HepG2 (cell line): ENCODE data around the gene B3GNT9. TPM values are rescaled to one million over a fixed set of nuclear protein-coding genes. Genes with fewer than 3 reads are reported as not detected.

Experiments
- ATAC-seq: fragments of 200-7000 bp; cut with Tn5 transposase; 3 replicates; pipeline ENCODE4 v1.9.1; 2020; ENCODE audit warnings: mild to moderate bottlenecking, moderate library complexity
- BruUV-seq: library from RNA; stranded (reverse); fragments of 400-500 nt; replicated peaks from 2 replicates; lab custom pipeline; 2021; lab: Mats Ljungman, UMichigan
- CTCF ChIA-PET: fragments of 300-600 bp; formaldehyde crosslinking; extraction: SDS; loops from one replicate; lab custom pipeline; 2021; ENCODE audit warnings: low total read pairs, inconsistent platforms, low intra/inter-chr PET ratio; lab: Yijun Ruan, JAX
- POLR2A ChIA-PET: fragments of 350-600 bp; sonication (Branson Sonifier 250); formaldehyde crosslinking; loops from one replicate; lab custom pipeline; 2020; ENCODE audit warnings: antibody characterized with exemption, inconsistent platforms; lab: Yijun Ruan, JAX
- DNase-seq: peaks from one replicate; pipeline ENCODE4 v3.0.0-alpha.2; 2015; ENCODE audit warnings: low spot score
- FAIRE-seq: peaks from 3 replicates; lab custom pipeline; 2011; peaks lifted over from hg19 to GRCh38; lab: Jason Lieb, UNC
- H2AFZ ChIP-seq: one replicate; pipeline ENCODE4 v1.6.1; 2011; ENCODE audit warnings: low read length, inconsistent platforms
- H3K27ac ChIP-seq: fragments of 300-600 bp; 3 replicates; pipeline ENCODE4 v1.8.0; 2011; ENCODE audit warnings: mixed run types, mild to moderate bottlenecking, mixed read lengths, low read length, inconsistent platforms; ENCODE audit not compliant: insufficient read depth; ENCODE audit errors: extremely low read length
- H3K27me3 ChIP-seq, 2 experiments: fragments of 200-600 bp in 1 of 2; 2 replicates in 1 of 2; 3 replicates in 1 of 2; pipeline versions ENCODE4 v1.6.0 to v1.8.0; 2011; ENCODE audit warnings: low read length in 2 of 2, mild to moderate bottlenecking in 2 of 2, moderate library complexity in 2 of 2, inconsistent platforms in 1 of 2; ENCODE audit not compliant: insufficient read depth in 2 of 2, control insufficient read depth in 1 of 2
- H3K36me3 ChIP-seq, 2 experiments: fragments of 200-600 bp in 1 of 2; replicated peaks in 1 of 2; 2 replicates in 1 of 2; 3 replicates in 1 of 2; pipeline versions ENCODE4 v1.5.1 to v1.8.0; 2011; ENCODE audit warnings: low read length in 2 of 2, inconsistent platforms in 1 of 2; ENCODE audit not compliant: insufficient read depth in 2 of 2, control insufficient read depth in 1 of 2
- H3K4me1 ChIP-seq: 2 replicates; pipeline ENCODE4 v1.5.1; 2012; ENCODE audit warnings: low read length, inconsistent platforms; ENCODE audit not compliant: insufficient read depth
- H3K4me2 ChIP-seq: 2 replicates; pipeline ENCODE4 v1.6.0; 2011; ENCODE audit warnings: low read depth, low read length, inconsistent platforms
- H3K4me3 ChIP-seq, 3 experiments: fragments of 200-600 bp in 1 of 3; sonication (generic), shearing (Covaris generic) in 1 of 3; replicated peaks in 1 of 3; 2 replicates each; pipeline ENCODE4 v1.5.1; 2011 to 2016; ENCODE audit warnings: low read length in 3 of 3, inconsistent platforms in 2 of 3, low read depth in 2 of 3, mild to moderate bottlenecking in 2 of 3, control low read depth in 1 of 3, mixed read lengths in 1 of 3; ENCODE audit not compliant: insufficient read depth in 1 of 3
- H3K79me2 ChIP-seq: one replicate; pipeline ENCODE4 v1.6.1; 2011; ENCODE audit warnings: low read length, inconsistent platforms; ENCODE audit not compliant: insufficient read depth
- H3K9ac ChIP-seq: 2 replicates; pipeline ENCODE4 v1.6.0; 2011; ENCODE audit warnings: mild to moderate bottlenecking, low read depth, low read length, inconsistent platforms; ENCODE audit not compliant: insufficient read depth
- H3K9me3 ChIP-seq: 2 replicates; pipeline ENCODE4 v1.5.1; 2012; ENCODE audit warnings: mild to moderate bottlenecking, low read length
- H4K20me1 ChIP-seq: 2 replicates; pipeline ENCODE4 v1.6.0; 2011; ENCODE audit warnings: inconsistent platforms, mild to moderate bottlenecking, low read length, moderate library complexity; ENCODE audit not compliant: insufficient read depth
- ADNP ChIP-seq: sonication (generic); formaldehyde crosslinking; IDR thresholded peaks from 2 replicates; pipeline ENCODE4 v1.4.0; 2020; ENCODE audit warnings: missing genetic modification reagents
- FIP1L1 ChIP-seq: fragments of 200-400 bp; formaldehyde crosslinking; IDR thresholded peaks from 2 replicates; pipeline ENCODE4 v1.6.1; 2018; ENCODE audit warnings: low read depth, mild to moderate bottlenecking, low read length, moderate library complexity, borderline replicate concordance; ENCODE audit not compliant: insufficient read depth
- HIVEP1 ChIP-seq: sonication (generic); formaldehyde crosslinking; IDR thresholded peaks from 2 replicates; pipeline ENCODE4 v1.4.0; 2020; ENCODE audit warnings: mild to moderate bottlenecking, missing genetic modification reagents
- HMG20B ChIP-seq: conservative IDR thresholded peaks from 2 replicates; pipeline ENCODE4 v1.6.1; 2016; ENCODE audit warnings: missing genetic modification reagents, missing compliant biosample characterization
- HNF4A ChIP-seq: sonication (generic); formaldehyde crosslinking; IDR thresholded peaks from 2 replicates; pipeline ENCODE4 v1.4.0; 2020; ENCODE audit warnings: missing genetic modification reagents
- KLF12 ChIP-seq: sonication (generic); formaldehyde crosslinking; IDR thresholded peaks from 2 replicates; pipeline ENCODE4 v1.4.0; 2020; ENCODE audit warnings: missing genetic modification reagents, borderline replicate concordance
- RBM22 ChIP-seq: fragments of 200-400 bp; formaldehyde crosslinking; optimal IDR thresholded peaks from 2 replicates; pipeline ENCODE3; 2017; ENCODE audit warnings: mild to moderate bottlenecking, low read length, moderate library complexity
- SP1 ChIP-seq, 2 experiments: fragments of 450-650 bp in 1 of 2; sonication (generic) in 1 of 2; formaldehyde crosslinking in 1 of 2; IDR thresholded peaks; 2 replicates each; pipeline versions ENCODE4 v1.4.0 to v1.6.1; 2016 to 2020; ENCODE audit warnings: missing genetic modification reagents in 1 of 2
- ZMYM4 ChIP-seq: sonication (generic); formaldehyde crosslinking; IDR thresholded peaks from 2 replicates; pipeline ENCODE4 v1.8.1; 2023; ENCODE audit warnings: mild to moderate bottlenecking, missing genetic modification reagents
- ZNF670 ChIP-seq: sonication (generic); formaldehyde crosslinking; IDR thresholded peaks from 2 replicates; pipeline ENCODE4 v1.8.0; 2022; ENCODE audit warnings: mild to moderate bottlenecking, missing genetic modification reagents, borderline replicate concordance
- ZNF776 ChIP-seq: sonication (generic); formaldehyde crosslinking; IDR thresholded peaks from 2 replicates; pipeline ENCODE4 v1.4.0; 2020; ENCODE audit warnings: mild to moderate bottlenecking, missing genetic modification reagents
- ZNF780A ChIP-seq: sonication (generic); formaldehyde crosslinking; IDR thresholded peaks from 2 replicates; pipeline ENCODE4 v1.8.0; 2022; ENCODE audit warnings: mild to moderate bottlenecking, missing genetic modification reagents, moderate library complexity
- WGBS: methylation state at CpG from one replicate; pipeline ENCODE4 v1.1.6; 2017; ENCODE audit warnings: low lambda C conversion rate; 5-methylcytosine and 5-hydroxymethylcytosine counted together
- in situ Hi-C: cut with HindIII; loops from 2 replicates; pipeline ENCODE4 v1.10.0; 2017; ENCODE audit warnings: low pct_unique_long_range_greater_than_20kb; ENCODE audit not compliant: extremely low pct_ligation_motif_present
- intact Hi-C: fragments of 100-400 bp; cut with micrococcal nuclease; formaldehyde crosslinking; loops from one replicate; pipeline ENCODE4 v1.10.0; 2022; ENCODE audit not compliant: unreplicated experiment
- polyA plus RNA-seq, 8 experiments: library from polyadenylated mRNA; depleted of rRNA in 3 of 8; stranded (reverse) in 7 of 8; unstranded in 1 of 8; fragments of >200 nt; fragmentation: Illumina TruSeq in 4 of 8; extraction: Trizol in 4 of 8; gene quantifications; 2 replicates each; pipeline versions ENCODE4 v1.2.1 to v1.2.3, GENCODE V29; 2011 to 2016; ENCODE audit warnings: low read depth in 4 of 8, missing spikeins in 1 of 8, mixed read lengths in 1 of 8; ENCODE audit not compliant: insufficient read depth in 1 of 8
- total RNA-seq, 5 experiments: library from RNA; depleted of rRNA; stranded (reverse); fragments of >200 nt; fragmentation: Illumina TruSeq; extraction: Trizol; gene quantifications; 2 replicates each; pipeline ENCODE4 v1.2.3, GENCODE V29; 2016; ENCODE audit warnings: low read depth in 1 of 5
- TF ChIP-seq, protein P1 (sequence below): IDR thresholded peaks from 2 replicates; pipeline ENCODE4 v1.6.1; 2016; ENCODE audit warnings: mild to moderate bottlenecking, missing biosample characterization, missing genetic modification reagents
- TF ChIP-seq, protein P2 (sequence below): sonication (generic); IDR thresholded peaks from 2 replicates; pipeline ENCODE4 v1.6.1; 2016; ENCODE audit warnings: low read depth, borderline replicate concordance
- TF ChIP-seq, protein P3 (sequence below): sonication (generic); formaldehyde crosslinking; IDR thresholded peaks from 2 replicates; pipeline ENCODE4 v1.8.1; 2023; ENCODE audit warnings: mild to moderate bottlenecking, inconsistent platforms, moderate library complexity, missing genetic modification reagents, borderline replicate concordance
- TF ChIP-seq, protein P4 (sequence below): sonication (generic); formaldehyde crosslinking; IDR thresholded peaks from 2 replicates; pipeline ENCODE4 v1.4.0; 2020; ENCODE audit warnings: missing genetic modification reagents
- TF ChIP-seq, protein P5 (sequence below): sonication (generic); formaldehyde crosslinking; IDR thresholded peaks from 2 replicates; pipeline ENCODE4 v1.4.0; 2020; ENCODE audit warnings: missing genetic modification reagents

B3GNT9 gene
- total and polyA plus RNA-seq, 2 of the 13 experiments (the other 11 are each of a cell fraction or from before 2014, with no cell fraction given), result 1.5 to 3.1 TPM

DNA sequence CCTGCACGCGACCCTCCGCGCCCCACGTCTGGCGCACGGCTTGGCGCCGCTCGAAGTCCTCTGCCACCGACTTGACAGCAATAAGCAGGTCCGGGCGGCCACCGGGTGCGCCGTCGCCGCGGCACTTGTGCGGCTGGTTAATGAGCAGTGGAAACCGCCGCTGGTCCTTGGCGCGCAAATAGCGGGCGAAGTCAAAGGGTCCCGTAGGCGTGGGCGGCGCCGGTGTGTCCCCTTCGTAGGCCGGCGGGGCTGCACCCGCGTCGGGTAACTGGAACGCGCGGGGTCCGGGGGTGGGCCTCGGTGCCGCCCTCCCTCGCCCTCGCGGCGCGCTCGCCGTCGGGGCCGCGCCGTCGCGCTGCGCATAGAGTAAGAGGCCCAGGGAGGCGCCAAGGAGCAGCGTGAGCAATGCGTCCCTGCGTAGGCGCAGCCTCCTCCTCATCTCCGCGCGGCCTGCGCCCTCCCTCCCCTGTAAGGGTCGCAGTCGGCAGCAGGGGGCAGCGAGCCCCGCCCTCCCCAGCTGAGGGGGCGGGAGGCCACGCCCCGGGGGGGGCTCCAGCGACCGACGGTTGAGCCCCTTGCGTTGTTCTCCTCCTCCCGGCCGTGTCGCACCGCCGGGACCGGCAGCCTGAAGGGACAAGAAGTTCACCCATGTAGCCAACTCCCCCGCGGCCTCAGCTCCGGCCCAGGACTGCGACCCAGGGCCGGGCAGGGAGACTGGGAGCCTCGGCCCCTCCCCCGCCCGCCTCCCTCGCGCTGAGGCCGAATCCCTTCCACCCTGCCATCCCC lies 558 bp downstream of the B3GNT9 start:
- peaks cover 18% of the 10 kb centered on the region for H3K4me1 ChIP-seq
- BruUV-seq, result no TSS peak
- ChIA-PET POLR2A (interaction anchor here (0.5 to 4.1 kb wide), 15 partner anchors 9 to 245 kb away, joined by 3 to 31 read pairs (median 6); partner anchors contain the start of genes CBFB, FBXL8, NOL3 and PHAF1), CTCF (no interaction called here)
- DNase-seq (no peak), FAIRE-seq (no peak), ATAC-seq (peak; percentile 28)
- intact Hi-C loops, result loop anchor here (10.0 kb wide), 1 partner anchor 255 kb away; no protein-coding TSS in a partner anchor
- H2AFZ ChIP-seq, result no peak overlapping the region
- in situ Hi-C loops, result no loop called here
- WGBS, result 84% methylated on average over 71 of the region's 94 CpGs
- H3K9me3 ChIP-seq, result no peaks in the 10 kb centered on the region
- H3K36me3 ChIP-seq, result peaks cover 23 to 39% of the 10 kb centered on the region in 2 experiments
- no peaks in the 10 kb centered on the region; a peak in 1 of 5 replicates for H3K27me3 ChIP-seq
- H3K9ac ChIP-seq, result peak overlapping the region; percentile 63
- H3K79me2 ChIP-seq, result no peaks in the 10 kb centered on the region
- peak overlapping the region; percentile 96 for H3K4me2 ChIP-seq
- peak overlapping the region; percentile 64 to 77 (median 73) for H3K4me3 ChIP-seq
- peaks cover 9% of the 10 kb centered on the region; the same call in 1 of the 2 replicates for H4K20me1 ChIP-seq
- H3K27ac ChIP-seq, result peak overlapping the region; percentile 1
- no peak for TF ChIP-seq ZNF780A
- TF ChIP-seq, protein P1, sequence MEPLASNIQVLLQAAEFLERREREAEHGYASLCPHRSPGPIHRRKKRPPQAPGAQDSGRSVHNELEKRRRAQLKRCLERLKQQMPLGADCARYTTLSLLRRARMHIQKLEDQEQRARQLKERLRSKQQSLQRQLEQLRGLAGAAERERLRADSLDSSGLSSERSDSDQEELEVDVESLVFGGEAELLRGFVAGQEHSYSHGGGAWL (CRISPR knock-in tag), result 0 out of 2 replicates have a peak, but pooled peaks have one; percentile 52
- TF ChIP-seq ZMYM4 (CRISPR knock-in tag), result 0 out of 2 replicates have a peak, but pooled peaks have one; percentile 19
- TF ChIP-seq HIVEP1 (CRISPR knock-in tag), result peak; percentile 67
- no peak for TF ChIP-seq HMG20B (CRISPR knock-in tag)
- TF ChIP-seq, protein P2, sequence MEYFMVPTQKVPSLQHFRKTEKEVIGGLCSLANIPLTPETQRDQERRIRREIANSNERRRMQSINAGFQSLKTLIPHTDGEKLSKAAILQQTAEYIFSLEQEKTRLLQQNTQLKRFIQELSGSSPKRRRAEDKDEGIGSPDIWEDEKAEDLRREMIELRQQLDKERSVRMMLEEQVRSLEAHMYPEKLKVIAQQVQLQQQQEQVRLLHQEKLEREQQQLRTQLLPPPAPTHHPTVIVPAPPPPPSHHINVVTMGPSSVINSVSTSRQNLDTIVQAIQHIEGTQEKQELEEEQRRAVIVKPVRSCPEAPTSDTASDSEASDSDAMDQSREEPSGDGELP, result no peak
- peak; percentile 61 for TF ChIP-seq RBM22
- TF ChIP-seq ZNF670 (CRISPR knock-in tag), result no peak
- peak; percentile 68; the same call in 1 of the 2 replicates for TF ChIP-seq ZNF776
- peak; percentile 55; the same call in 1 of the 2 replicates for TF ChIP-seq KLF12 (CRISPR knock-in tag)
- TF ChIP-seq, protein P3, sequence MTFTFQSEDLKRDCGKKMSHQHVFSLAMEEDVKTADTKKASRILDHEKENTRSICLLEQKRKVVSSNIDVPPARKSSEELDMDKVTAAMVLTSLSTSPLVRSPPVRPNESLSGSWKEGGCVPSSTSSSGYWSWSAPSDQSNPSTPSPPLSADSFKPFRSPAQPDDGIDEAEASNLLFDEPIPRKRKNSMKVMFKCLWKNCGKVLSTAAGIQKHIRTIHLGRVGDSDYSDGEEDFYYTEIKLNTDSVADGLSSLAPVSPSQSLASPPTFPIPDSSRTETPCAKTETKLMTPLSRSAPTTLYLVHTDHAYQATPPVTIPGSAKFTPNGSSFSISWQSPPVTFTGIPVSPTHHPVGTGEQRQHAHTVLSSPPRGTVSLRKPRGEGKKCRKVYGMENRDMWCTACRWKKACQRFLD (CRISPR knock-in tag), result no peak
- 0 out of 2 replicates have a peak, but pooled peaks have one; percentile 7 for TF ChIP-seq FIP1L1
- no peak for TF ChIP-seq SP1 (IDR thresholded peaks at IDR 0.05)
- peak; percentile 31; the same call in 1 of the 2 replicates for TF ChIP-seq SP1 (CRISPR knock-in tag; IDR thresholded peaks at IDR 0.05)
- TF ChIP-seq, protein P4, sequence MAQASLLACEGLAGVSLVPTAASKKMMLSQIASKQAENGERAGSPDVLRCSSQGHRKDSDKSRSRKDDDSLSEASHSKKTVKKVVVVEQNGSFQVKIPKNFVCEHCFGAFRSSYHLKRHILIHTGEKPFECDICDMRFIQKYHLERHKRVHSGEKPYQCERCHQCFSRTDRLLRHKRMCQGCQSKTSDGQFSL (CRISPR knock-in tag), result peak; percentile 78
- no peak for TF ChIP-seq ADNP (CRISPR knock-in tag)
- no peak for TF ChIP-seq HNF4A (CRISPR knock-in tag)
- TF ChIP-seq, protein P5, sequence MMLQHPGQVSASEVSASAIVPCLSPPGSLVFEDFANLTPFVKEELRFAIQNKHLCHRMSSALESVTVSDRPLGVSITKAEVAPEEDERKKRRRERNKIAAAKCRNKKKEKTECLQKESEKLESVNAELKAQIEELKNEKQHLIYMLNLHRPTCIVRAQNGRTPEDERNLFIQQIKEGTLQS (CRISPR knock-in tag), result 0 out of 2 replicates have a peak, but pooled peaks have one; percentile 5
